ENCODE measurements around the gene PPP2R5E. TPM values are rescaled to one million over a fixed set of nuclear protein-coding genes. Genes with fewer than 3 reads are reported as not detected.

Gene PPP2R5E
- total RNA-seq, 6 experiments from 2014 or later, result 12.5 to 34.8 (median 18.2) TPM

- no peaks in the 10 kb centered on the region for H3K27me3 ChIP-seq
- 69% methylated on average over 1 of the region's 3 CpGs for WGBS (ENCODE audit: insufficient coverage, low coverage, low lambda C conversion rate, missing lambda C conversion rate)
- DNase-seq, result no peak
- H3K4me3 ChIP-seq, result no peak overlapping the region
- ATAC-seq, result no peak
- H3K27ac ChIP-seq, result no peak overlapping the region
- TF ChIP-seq POLR2A (IDR thresholded peaks at IDR 0.05) (no peak), CTCF (IDR thresholded peaks at IDR 0.05) (no peak)
- intact Hi-C loops (cut with DNase I), result no loop called here
- H3K36me3 ChIP-seq, result no peaks in the 10 kb centered on the region
- H3K4me1 ChIP-seq, result no peaks in the 10 kb centered on the region
- H3K9me3 ChIP-seq, result no peaks in the 10 kb centered on the region
Observed at GRCh38 chr14:63562405-63562804, 19.2 kb upstream of the PPP2R5E start.

GRCh38 chr14:63555572-63555971 lies 12.4 kb upstream of the PPP2R5E start:
- DNase-seq (no peak), ATAC-seq (no peak)
- Histone ChIP-seq H3K36me3 (no peaks in the 10 kb centered on the region), H3K27me3 (no peaks in the 10 kb centered on the region), H3K9me3 (no peaks in the 10 kb centered on the region), H3K4me3 (no peak overlapping the region), H3K4me1 (no peaks in the 10 kb centered on the region), H3K27ac (no peak overlapping the region)
- intact Hi-C loops (cut with DNase I), result no loop called here
- TF ChIP-seq POLR2A (IDR thresholded peaks at IDR 0.05), result no peak
- WGBS (ENCODE audit: insufficient coverage, low coverage, low lambda C conversion rate, missing lambda C conversion rate), result 74% methylated on average over 7 of the region's 7 CpGs

- no peaks in the 10 kb centered on the region for H3K9me3 ChIP-seq
- no peaks in the 10 kb centered on the region for H3K36me3 ChIP-seq
- no peak overlapping the region for H3K4me3 ChIP-seq
- DNase-seq, result no peak
- no peak for ATAC-seq
- H3K27me3 ChIP-seq, result no peaks in the 10 kb centered on the region
- H3K27ac ChIP-seq, result no peak overlapping the region
- TF ChIP-seq POLR2A (IDR thresholded peaks at IDR 0.05), result no peak
- no peak for TF ChIP-seq CTCF (IDR thresholded peaks at IDR 0.05)
- 79% methylated on average over 3 of the region's 3 CpGs for WGBS (ENCODE audit: insufficient coverage, low coverage, low lambda C conversion rate, missing lambda C conversion rate)
- intact Hi-C loops (cut with DNase I), result no loop called here
- H3K4me1 ChIP-seq, result no peaks in the 10 kb centered on the region
Observed at GRCh38 chr14:63551332-63551731, 8.2 kb upstream of the PPP2R5E start.

GRCh38 chr14:63547798-63548335 lies 4.7 kb upstream of the PPP2R5E start:
- Histone ChIP-seq H3K27me3 (no peaks in the 10 kb centered on the region), H3K9me3 (no peaks in the 10 kb centered on the region), H3K27ac (no peak overlapping the region), H3K4me1 (peaks cover 0 to 5% (median 2%) of the 10 kb centered on the region in 4 donors), H3K4me3 (no peak overlapping the region), H3K36me3 (no peaks in the 10 kb centered on the region)
- DNase-seq (no peak), ATAC-seq (no peak)
- intact Hi-C loops (cut with DNase I), result loop anchor here in 1 of 2 donors (10.0 kb wide), 1 partner anchor 93 kb away; no protein-coding TSS in a partner anchor
- no peak for TF ChIP-seq POLR2A (IDR thresholded peaks at IDR 0.05)
- TF ChIP-seq CTCF (IDR thresholded peaks at IDR 0.05), result no peak
- 69% methylated on average over 6 of the region's 8 CpGs for WGBS (ENCODE audit: insufficient coverage, low coverage, low lambda C conversion rate, missing lambda C conversion rate)

- no peaks in the 10 kb centered on the region for H3K27me3 ChIP-seq
- intact Hi-C loops (cut with DNase I), result loop anchor here in 1 of 2 donors (10.0 kb wide), 1 partner anchor 91 kb away; no protein-coding TSS in a partner anchor
- no peak overlapping the region for H3K27ac ChIP-seq
- DNase-seq (no peak), ATAC-seq (no peak)
- H3K36me3 ChIP-seq, result no peaks in the 10 kb centered on the region
- WGBS (ENCODE audit: insufficient coverage, low coverage, low lambda C conversion rate, missing lambda C conversion rate), result 87% methylated on average over 3 of the region's 3 CpGs
- TF ChIP-seq CTCF (IDR thresholded peaks at IDR 0.05) (no peak), POLR2A (IDR thresholded peaks at IDR 0.05) (no peak)
- H3K4me3 ChIP-seq, result no peak overlapping the region
- no peaks in the 10 kb centered on the region for H3K9me3 ChIP-seq
- peaks cover 0 to 13% (median 2%) of the 10 kb centered on the region in 4 donors for H3K4me1 ChIP-seq
Observed at GRCh38 chr14:63545431-63545830, 2.3 kb upstream of the PPP2R5E start.

Data from right lobe of liver (tissue), 6 donors.